Measurements from ENCODE around the gene CEACAM21. TPM values are rescaled to one million over a fixed set of nuclear protein-coding genes. Genes with fewer than 3 reads are reported as not detected.
A peak's percentile ranks its signal among the peaks of the same experiment; 100 is the strongest.

CEACAM21 gene
- total RNA-seq: not detected in 2 replicates

GRCh38 chr19:41575998-41576397 is at the start of gene CEACAM21:
Gene CEACAM21, plus strand, starts transcription at chr19:41576166. Its CDS starts 109 bp downstream, at chr19:41576275.
- no peak for DNase-seq (ENCODE audit: low read depth)

GRCh38 chr19:41527089-41527488 is 48.9 kb upstream of the CEACAM21 start:
- DNase-seq (ENCODE audit: low read depth): no peak

GRCh38 chr19:41528106-41528505 is 47.9 kb upstream of the CEACAM21 start:
- no peak for DNase-seq (ENCODE audit: low read depth)

GRCh38 chr19:41529484-41530183 is 46.3 kb upstream of the CEACAM21 start:
- DNase-seq (ENCODE audit: low read depth): no peak

GRCh38 chr19:41530184-41530534 is 45.8 kb upstream of the CEACAM21 start:
- no peak for DNase-seq (ENCODE audit: low read depth)

- DNase-seq (ENCODE audit: low read depth): no peak
Observed at GRCh38 chr19:41530761-41531301, 45.1 kb upstream of the CEACAM21 start.

- DNase-seq (ENCODE audit: low read depth): no peak
Observed at GRCh38 chr19:41531438-41532311, 44.3 kb upstream of the CEACAM21 start.

GRCh38 chr19:41532526-41532925 is 43.4 kb upstream of the CEACAM21 start:
- DNase-seq (ENCODE audit: low read depth): no peak

- DNase-seq (ENCODE audit: low read depth): no peak
Observed at GRCh38 chr19:41533671-41534215, 42.2 kb upstream of the CEACAM21 start.

- no peak for DNase-seq (ENCODE audit: low read depth)
Observed at GRCh38 chr19:41535029-41535622, 40.8 kb upstream of the CEACAM21 start.

- DNase-seq (ENCODE audit: low read depth): peak; percentile 2
Observed at GRCh38 chr19:41537789-41538188, 38.2 kb upstream of the CEACAM21 start.

GRCh38 chr19:41540041-41540695 is 35.8 kb upstream of the CEACAM21 start:
- DNase-seq (ENCODE audit: low read depth): no peak

GRCh38 chr19:41541990-41542584 is 33.9 kb upstream of the CEACAM21 start:
- no peak for DNase-seq (ENCODE audit: low read depth)

GRCh38 chr19:41542622-41543021 is 33.3 kb upstream of the CEACAM21 start:
- DNase-seq (ENCODE audit: low read depth): no peak

GRCh38 chr19:41543582-41543981 is 32.4 kb upstream of the CEACAM21 start:
- DNase-seq (ENCODE audit: low read depth): no peak

- DNase-seq (ENCODE audit: low read depth): no peak
Observed at GRCh38 chr19:41545547-41545946, 30.4 kb upstream of the CEACAM21 start.

GRCh38 chr19:41546386-41546789 is 29.6 kb upstream of the CEACAM21 start:
- no peak for DNase-seq (ENCODE audit: low read depth)

- DNase-seq (ENCODE audit: low read depth): no peak
Observed at GRCh38 chr19:41546961-41547360, 29.0 kb upstream of the CEACAM21 start.

- DNase-seq (ENCODE audit: low read depth): no peak
Observed at GRCh38 chr19:41547569-41547968, 28.4 kb upstream of the CEACAM21 start.

GRCh38 chr19:41548047-41548446 is 27.9 kb upstream of the CEACAM21 start:
- no peak for DNase-seq (ENCODE audit: low read depth)

Measured in renal cortical epithelial cell (primary cell).